Measurements from ENCODE around the gene SPX.

SPX gene, protein sequence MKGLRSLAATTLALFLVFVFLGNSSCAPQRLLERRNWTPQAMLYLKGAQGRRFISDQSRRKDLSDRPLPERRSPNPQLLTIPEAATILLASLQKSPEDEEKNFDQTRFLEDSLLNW

GRCh38 chr12:21526053-21526452, at the start of gene SPX:
TSS of gene SPX (plus strand) at chr12:21526296. CDS start at chr12:21526473, 177 bp downstream.
- no peak for DNase-seq (ENCODE audit: low read depth)

GRCh38 chr12:21476949-21477348, 49.1 kb upstream of the SPX start:
- no peak for DNase-seq (ENCODE audit: low read depth)

- DNase-seq (ENCODE audit: low read depth): no peak
Measured at GRCh38 chr12:21478756-21479455, 47.2 kb upstream of the SPX start.

DNA sequence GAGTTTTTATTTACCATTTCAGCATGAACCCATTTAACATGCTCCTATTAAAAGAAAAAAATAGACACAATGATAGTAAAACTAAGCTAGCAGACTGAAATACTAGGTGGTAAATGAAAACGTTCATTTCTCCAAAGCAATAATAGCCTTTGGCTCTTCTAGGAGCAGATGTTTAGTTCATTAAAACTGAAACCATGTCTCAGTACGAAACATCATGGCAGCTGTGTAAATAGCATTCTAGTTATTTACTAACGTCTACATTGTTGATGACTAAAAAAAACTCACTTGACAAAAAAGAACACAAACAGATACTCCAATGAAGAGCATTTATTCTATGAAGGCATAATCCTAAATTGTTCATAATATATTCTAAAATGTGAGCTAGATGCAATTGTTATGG, 42.6 kb upstream of the SPX start:
- no peak for DNase-seq (ENCODE audit: low read depth)

GRCh38 chr12:21485998-21486397, 40.1 kb upstream of the SPX start:
- DNase-seq (ENCODE audit: low read depth): no peak

DNA sequence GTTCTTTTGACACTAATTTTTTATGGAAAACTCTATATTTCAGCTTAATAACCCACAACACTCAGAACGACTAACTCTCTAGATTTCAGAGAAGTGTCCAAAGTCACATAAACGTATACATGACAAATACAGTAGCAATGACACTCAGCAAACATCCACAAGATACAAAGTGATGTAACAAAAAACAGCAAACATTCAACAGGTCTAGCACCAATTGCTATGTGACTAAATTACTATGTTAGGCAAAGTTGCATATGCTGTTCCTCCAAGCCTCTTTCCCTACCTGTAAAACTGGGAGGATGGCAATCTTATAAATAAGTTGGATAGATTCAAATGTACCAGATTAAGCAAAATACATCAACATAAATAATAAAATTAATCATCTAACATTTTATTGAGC, 26.3 kb upstream of the SPX start:
- no peak for DNase-seq (ENCODE audit: low read depth)

GRCh38 chr12:21500786-21501257, 25.3 kb upstream of the SPX start:
- no peak for DNase-seq (ENCODE audit: low read depth)

- peak; percentile 79 for DNase-seq (ENCODE audit: low read depth)
Measured at GRCh38 chr12:21501258-21502163, 24.6 kb upstream of the SPX start, which contains the start of the genes GOLT1B and RECQL. TSS of gene GOLT1B (plus strand) at chr12:21501789. CDS start at chr12:21501924, 135 bp downstream. TSS of gene RECQL (minus strand) at chr12:21501635. CDS start at chr12:21499570, 2,065 bp downstream.

DNA sequence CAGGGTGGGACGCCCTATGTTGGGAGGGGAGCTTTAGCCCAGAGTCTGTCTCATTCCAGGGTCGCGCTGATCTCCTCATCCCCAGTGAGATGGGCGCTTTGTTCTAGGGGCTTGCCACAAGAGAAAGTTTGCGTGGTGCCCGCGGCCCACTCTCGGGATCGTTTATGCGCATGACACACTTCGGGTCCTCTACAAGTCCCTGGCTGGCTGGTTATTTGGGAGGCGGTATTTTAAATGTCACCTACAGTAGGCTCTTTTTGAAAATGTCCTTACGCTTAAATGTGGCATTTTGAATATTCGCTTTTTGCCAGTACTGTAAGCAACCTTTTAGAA, 24.0 kb upstream of the SPX start:
- DNase-seq (ENCODE audit: low read depth): no peak

- DNase-seq (ENCODE audit: low read depth): no peak
Measured at GRCh38 chr12:21502872-21503271, 23.2 kb upstream of the SPX start.

DNA sequence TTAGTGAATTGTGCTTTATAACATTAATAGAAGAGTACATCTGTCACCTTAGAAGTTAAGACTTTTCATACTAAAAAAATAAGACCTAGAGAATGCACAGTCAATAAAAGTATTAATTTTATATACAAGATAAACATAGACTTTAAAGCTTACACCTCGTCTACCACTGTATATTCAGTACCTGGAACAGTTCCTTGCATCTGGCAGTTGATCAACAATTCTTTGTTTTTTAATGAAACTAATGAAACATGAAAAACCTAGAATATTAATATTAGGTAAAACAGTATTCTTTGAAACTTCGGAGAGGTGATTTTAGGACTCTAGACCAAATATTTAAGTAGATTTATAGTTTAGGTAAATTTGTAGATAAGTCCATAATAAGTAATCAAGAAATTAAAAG, 20.2 kb upstream of the SPX start:
- no peak for DNase-seq (ENCODE audit: low read depth)

DNA sequence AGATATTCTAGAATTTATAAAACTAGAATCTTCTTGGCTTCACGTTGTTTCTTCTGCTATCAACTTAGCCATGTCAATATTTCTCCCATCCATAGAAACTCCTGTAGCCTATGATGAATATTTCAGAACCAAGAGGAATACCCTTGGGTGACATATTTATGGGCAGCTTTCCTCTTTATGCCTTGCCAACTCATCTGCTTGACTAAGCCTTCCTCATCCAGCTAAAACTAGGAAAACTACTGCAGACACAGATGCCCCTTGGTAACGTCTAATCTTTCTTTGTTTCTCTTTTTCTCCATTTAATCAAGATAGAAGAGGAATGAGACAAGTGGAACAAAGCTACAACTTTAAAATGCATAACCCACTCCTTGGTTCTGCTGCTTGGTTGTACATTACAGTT, 18.2 kb upstream of the SPX start:
- no peak for DNase-seq (ENCODE audit: low read depth)

DNA sequence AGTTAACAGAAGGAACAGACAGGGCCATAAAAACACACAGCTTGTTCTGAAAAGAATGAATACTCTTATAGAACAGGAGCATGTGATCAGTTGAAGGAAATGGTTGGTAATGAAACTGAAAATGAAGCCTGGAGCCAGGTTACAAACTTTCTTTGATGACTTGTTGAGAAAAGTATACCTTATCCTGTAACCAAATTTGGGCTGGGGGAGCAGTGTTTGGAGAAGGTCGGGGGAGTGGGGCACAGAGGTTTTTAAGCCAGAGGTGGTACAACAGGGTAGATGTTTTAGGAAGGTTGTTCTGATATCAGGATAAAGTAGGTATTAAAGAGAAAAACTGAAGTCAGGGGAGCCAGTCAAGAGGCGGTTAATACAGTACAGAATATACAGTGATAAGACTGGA, 16.3 kb upstream of the SPX start:
- no peak for DNase-seq (ENCODE audit: low read depth)

- no peak for DNase-seq (ENCODE audit: low read depth)
Measured at GRCh38 chr12:21516281-21516680, 9.8 kb upstream of the SPX start.

GRCh38 chr12:21518451-21518850, 7.6 kb upstream of the SPX start:
- DNase-seq (ENCODE audit: low read depth): no peak

GRCh38 chr12:21521541-21521940, 4.6 kb upstream of the SPX start:
- no peak for DNase-seq (ENCODE audit: low read depth)

DNA sequence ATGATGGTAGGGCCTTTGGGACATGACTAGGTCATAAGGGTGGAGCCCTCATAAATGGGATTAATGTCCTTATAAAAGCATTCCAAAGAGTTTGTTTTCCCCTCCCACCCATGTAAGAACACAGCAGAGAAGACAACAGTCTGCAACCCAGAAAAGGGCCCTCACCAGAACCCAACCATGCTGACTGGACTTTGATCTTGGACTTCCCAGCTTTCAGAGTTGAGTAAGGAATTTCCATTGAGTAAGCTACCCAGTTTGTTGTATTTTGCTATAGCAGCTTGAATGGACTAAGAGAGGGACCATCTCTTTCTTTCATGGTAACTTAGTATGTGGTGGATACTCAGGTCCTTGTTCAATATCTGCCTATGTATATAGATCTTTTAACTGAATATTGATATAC, 2.9 kb upstream of the SPX start:
- DNase-seq (ENCODE audit: low read depth): no peak

DNA sequence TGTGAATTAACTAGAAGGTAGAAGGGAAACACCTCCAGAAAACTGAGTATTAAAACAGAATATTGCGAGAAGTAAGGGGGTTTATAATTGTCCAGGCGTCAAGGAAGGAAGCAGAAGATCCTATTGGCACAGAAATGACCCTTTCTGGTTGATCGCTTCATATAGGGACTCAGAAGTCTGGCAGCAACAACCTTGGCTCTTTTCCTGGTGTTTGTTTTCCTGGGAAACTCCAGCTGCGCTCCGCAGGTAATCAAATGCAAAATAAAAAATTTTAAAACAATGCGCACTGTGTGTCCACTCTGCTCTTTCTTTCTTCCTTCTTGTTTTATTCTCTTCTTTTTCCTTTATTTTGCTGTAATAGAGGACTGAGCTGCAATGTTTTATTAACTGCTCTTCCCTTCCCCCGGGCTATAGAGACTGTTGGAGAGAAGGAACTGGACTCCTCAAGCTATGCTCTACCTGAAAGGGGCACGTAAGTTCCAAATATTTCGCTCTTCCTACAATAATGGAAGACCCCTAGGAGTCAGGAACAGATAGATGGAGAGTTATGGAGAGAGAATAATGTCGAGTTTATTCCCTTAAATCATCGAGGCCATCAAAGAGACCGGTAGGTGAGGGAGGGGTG, 737 bp downstream of the SPX start:
- no peak for DNase-seq (ENCODE audit: low read depth)

GRCh38 chr12:21527451-21528180, 1.5 kb downstream of the SPX start:
- DNase-seq (ENCODE audit: low read depth): peak; percentile 8

DNA sequence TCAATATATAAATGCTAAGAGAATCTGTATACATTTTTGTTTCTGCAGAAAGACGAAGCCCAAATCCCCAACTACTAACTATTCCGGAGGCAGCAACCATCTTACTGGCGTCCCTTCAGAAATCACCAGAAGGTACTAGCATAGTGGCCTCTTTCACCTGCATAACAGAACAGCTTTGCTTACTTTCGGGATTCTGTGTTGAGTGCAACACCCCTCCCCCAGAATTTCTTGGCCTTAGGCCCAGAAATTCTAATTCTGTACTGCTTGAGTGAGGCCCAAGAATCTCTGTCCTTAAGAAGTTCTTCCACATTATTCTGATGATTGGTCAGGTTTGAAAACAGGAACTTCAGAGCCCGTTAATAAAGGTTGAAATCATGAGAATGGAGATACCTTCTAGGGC, 2.9 kb downstream of the SPX start:
- no peak for DNase-seq (ENCODE audit: low read depth)

GRCh38 chr12:21529456-21529855, 3.4 kb downstream of the SPX start:
- no peak for DNase-seq (ENCODE audit: low read depth)
